IPS-NIHi7 (cell line): ENCODE results near the gene SCAMP2.

Experiments
- DNase-seq: peaks from one replicate; pipeline ENCODE4 v3.0.0; 2012; ENCODE audit warnings: mixed read lengths; ENCODE audit errors: extremely low spot score

SCAMP2 gene

DNA sequence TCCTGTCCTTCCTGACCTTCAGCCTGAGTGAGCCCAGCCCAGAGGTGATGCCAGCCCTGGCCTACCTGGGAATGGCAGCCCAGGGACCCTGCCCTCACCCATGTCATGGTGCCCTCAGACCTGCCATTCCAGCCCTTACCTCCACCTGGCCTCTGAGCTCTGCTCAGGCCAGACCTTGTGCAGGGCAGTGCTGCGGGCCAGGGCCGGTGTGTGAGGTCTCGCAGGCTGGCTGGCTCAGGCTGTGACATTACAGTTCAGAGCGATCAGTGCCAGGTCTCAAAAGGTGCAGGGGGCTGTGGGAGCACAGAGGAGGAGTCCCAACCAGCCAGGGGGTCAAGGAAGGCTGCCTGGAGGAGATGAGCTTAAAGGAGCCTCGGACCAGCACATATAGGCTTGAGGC is 53.1 kb downstream of the SCAMP2 start:
- DNase-seq: no peak

DNA sequence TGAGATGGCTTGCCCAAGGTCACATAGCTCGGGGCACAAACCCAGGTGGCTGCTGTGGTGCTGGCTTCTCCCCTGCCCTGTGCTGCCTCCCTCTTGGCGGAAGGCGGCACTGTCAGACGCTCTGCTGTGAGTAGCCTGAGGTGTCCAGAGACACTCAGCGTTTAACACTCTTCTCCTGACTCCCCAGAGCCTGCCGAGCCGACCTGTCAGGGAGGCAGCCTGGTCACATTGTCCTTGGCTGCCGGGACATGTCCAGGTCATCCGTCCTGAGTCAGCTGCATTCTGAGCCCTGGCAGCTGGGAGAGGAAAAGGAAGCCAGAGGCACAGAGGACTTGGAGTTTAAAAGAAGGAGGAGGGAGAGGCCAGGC is 55.8 kb downstream of the SCAMP2 start:
- peak; percentile 58 for DNase-seq

DNA sequence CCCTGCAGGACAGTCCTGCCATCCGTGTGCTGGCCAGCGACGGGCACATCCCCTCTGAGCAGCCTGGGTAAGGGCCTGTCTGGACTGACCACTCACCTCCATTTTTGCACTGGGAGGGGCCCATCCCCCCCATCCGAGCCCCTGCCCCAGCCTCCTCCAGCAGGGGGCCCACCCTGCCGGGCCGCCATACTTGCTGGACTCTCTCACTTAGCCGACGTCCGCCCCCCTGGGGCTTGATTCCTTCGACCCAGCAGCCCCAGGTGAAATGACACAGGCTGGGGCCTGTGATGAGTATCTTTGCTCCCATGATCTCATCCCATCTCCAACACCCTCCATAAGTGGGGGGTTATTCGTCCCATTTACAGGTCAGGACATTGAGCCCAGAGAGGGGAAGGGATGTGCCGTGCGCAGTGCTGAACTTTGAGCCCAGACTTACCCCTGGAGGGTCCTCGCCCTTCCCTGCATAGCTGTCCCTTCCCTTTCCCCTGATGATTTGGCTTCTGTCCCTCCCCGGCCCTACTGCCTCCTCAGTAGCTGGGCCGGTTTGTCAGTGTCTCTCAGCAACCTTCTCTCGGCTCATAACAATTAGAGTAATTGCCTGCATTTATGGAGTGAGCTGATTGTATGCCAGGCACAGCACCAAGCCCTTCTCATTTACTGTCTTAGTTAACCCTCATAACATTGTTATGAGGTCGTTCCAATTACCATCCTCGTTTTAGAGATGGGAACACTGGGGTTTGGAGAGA is 56.4 kb downstream of the SCAMP2 start:
- DNase-seq: no peak

DNA sequence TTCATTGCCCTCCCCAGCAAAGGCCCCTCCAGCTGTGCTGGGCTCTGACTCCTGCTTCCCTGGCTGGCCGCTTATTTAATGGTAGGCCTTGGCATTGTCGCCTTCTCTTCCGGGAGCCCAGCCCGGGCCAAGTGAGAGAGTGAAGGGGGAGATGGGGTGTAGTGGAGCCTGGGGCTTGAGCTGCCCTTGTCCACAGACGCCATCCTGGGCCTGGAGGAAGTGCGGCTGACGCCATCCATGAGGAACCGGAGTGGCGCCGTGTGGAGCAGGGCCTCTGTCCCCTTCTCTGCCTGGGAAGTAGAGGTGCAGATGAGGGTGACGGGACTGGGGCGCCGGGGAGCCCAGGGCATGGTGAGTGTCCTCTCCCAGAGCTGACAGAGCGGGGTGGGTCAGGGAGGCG is 57.2 kb downstream of the SCAMP2 start:
- no peak for DNase-seq

DNA sequence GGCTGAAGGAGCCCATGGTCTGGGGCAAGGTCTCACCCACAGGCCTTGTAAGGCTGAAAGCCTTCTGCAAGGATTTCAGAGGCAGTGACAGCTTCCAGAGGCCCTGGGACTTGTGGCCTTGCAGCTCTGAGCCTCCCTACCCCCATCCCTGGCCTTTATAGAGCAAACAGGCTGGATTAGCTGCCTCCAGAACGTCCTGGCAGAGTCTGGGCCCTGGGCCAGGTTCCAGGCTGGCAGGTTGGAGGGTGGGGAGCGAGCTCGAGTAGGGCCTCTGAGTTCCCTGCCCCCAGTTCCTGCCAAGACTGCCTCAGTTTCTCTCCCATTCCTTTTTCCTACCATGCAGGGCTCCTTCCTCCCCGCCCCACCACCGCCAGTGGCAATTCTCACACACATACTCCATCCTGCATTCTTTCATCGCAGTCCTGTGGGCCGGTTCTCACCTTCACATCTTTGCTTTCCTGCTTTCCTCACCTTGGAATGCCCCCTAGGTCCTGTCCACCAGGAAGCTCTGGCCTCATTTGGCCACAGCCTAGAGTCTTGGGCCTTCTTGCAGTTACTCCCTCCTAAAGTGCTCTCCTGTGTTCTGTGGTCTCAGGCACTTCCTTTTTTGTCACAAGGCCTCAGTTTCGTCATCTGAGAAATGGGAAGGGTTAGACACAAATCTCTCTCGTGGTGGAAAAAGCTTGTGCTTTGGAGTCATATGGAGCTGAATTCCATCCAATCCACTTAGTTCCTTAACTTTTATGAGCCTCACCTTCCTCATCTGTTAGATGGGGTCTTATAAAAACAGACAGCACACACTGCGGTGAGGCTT is 57.8 kb downstream of the SCAMP2 start:
- DNase-seq: no peak

DNA sequence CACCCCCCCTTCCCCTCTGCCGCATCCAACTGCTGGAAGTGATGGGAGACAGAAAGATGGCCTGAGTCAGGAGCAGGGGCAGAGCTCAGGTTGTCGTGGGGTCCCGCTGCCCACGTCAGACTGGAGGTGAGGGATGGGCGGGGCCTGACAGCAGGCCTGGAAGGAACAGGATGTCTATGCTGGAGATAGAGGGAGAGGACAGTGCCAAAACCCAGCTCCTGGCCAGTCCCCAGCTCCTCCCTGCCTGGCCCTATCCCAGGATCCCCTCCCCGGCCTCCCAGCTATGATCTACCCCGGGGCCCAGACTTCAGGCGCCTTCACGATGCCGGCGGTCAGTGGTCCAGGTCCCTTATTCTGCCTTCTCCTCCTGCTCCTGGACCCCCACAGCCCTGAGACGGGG is 60.6 kb downstream of the SCAMP2 start, which contains the start of gene LMAN1L:
Gene LMAN1L (plus strand): TSS at position 303 of the 400 bp plus-strand sequence. CDS start 20 bp downstream, at position 323.
- DNase-seq: no peak

DNA sequence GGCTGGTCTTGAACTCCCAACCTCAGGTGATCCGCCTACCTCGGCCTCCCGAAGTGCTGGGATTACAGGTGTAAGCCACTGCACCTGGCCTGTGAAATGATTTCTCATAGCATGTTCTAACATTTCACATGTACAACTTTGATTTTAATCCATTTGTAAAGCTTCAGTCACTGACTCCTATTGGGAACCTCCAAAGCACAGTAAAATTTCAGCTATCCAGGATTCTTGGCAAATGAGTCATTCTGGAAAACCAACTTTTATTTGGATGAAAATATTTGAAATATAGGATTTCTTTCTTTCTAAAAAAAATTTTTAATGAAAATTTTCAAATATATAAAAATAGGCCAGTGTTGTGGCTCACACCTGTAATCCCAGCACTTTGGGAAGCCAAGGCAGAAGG is 63.2 kb downstream of the SCAMP2 start:
- DNase-seq: no peak

DNA sequence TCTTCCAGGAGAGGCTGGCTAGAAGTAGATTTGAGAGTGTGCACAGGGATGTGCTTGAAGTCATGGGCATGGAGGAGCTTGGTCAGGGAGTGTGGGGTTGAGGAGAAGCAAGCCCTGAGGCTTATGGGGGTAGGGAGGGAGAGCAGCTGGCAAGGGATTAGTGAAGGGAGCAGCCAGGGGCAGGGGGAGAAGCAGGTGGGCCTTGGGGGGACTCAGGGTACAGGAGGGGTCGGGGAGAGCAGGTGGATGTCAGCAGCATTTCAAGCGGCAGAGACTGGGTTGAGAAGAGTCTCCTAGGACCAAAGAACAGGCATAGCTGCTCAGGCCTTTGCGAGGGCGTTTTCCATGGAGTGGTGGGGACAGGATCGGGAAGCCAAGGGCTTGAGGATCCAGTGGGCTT is 63.9 kb downstream of the SCAMP2 start:
- no peak for DNase-seq

DNA sequence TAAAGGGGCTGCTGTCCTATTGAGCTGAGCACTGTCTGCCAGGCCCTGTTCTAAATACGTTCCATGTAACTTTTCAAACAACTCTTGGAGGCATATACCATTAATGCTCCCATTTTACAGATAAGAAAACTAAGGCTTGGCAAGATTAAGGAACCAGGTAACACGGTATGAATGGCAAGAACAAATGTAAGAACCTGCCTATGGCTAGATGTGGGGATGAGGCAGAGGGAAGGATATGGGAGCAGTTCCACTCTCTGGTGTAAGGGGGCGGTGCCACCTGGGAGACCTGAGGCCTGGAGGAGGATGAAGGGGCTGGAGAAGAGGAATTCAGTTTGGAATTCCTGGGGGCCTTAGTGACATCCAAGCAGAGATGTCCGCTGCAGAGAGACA is 64.3 kb downstream of the SCAMP2 start:
- DNase-seq: peak; percentile 62

DNA sequence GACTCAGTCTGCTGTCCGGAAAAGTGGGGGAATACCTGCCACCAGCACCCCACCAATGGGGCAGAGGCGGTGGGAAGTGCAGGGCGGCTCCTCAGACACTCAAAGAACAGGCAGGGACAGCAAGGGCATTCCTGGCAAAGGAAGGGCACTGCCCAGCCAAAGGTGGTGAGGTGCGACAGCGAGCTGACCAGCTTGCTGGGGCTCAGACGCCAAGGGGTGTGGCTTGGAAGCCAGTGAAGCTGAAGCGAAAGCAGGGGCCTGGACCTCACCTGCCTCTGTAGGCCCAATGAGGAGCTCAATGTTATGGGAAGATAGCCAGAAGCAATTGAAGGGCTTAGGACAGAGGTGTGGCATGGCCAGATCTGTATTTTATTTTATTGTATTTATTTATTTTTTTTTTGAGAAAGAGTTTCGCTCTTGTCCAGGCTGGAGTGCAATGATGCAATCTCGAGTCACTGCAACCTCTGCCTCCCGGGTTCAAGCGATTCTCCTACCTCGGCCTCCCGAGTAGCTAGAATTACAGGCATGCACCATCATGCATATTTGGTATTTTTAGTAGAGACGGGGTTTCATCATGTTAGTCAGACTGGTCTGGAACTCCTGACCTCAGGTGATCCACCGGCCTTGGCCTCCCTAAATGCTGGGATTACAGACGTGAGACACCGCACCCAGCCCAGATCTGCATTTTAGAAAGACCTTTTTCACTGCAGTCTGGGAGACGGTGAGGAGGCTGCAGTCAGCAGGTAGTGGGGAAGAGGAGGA is 64.9 kb downstream of the SCAMP2 start:
- no peak for DNase-seq

DNA sequence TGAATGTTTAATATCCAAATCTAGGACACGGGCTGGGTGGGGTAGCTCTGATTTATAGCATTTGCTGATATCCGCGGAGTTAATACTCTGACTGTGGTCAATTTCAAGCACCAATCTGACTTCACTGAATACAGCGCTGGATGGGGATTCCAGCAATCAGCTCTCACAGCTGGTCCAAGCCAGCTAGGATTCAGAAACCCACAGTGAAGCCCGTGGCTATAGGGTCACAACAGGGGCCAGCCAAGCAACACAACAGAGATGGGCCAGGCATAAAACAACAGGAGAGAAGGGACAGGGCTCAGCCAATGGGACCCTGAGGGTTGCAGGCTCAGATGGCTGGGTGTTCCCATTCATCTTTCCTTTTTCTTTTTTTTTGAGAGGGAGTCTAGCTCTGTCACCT is 65.9 kb downstream of the SCAMP2 start:
- no peak for DNase-seq

DNA sequence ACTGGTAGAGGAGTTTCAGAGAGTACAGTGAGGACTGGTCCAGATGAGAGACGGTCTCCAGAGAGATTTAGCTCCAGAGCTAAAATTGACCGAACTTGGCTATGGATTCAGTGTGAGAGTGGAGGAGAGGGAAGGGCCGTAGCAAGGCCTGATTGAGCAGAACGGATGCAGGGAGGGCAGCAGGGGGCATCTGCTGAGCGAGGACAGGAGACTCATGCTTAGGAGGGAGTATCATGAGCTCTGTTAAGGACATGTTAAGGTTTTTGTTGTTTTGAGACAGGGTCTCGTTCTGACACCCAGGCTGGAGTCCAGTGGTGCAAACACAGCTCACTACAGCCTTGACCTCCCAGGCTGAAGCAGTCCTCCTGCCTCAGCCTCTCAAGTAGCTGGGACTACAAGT is 68.2 kb downstream of the SCAMP2 start:
- DNase-seq: no peak

DNA sequence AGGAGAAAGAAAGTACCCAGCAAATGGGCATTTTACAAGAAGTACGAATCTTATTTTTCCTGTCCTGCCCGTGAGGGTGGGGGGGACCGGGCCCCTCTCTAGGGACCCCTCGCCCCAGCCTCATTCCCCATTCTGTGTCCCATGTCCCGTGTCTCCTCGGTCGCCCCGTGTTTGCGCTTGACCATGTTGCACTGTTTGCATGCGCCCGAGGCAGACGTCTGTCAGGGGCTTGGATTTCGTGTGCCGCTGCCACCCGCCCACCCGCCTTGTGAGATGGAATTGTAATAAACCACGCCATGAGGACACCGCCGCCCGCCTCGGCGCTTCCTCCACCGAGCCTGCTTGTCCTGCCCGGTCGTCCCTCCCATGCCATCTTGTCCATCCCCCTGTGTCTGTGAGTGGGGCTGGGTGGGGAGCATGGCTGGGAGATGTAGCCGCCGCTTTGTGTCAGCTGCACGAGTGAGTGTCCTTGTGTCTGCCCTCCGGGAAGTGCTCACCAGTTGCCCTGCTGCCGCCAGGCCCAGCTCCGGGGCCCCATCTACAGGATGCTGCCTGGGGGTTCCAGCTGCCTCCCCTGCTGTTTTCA is 70.2 kb downstream of the SCAMP2 start:
- no peak for DNase-seq

DNA sequence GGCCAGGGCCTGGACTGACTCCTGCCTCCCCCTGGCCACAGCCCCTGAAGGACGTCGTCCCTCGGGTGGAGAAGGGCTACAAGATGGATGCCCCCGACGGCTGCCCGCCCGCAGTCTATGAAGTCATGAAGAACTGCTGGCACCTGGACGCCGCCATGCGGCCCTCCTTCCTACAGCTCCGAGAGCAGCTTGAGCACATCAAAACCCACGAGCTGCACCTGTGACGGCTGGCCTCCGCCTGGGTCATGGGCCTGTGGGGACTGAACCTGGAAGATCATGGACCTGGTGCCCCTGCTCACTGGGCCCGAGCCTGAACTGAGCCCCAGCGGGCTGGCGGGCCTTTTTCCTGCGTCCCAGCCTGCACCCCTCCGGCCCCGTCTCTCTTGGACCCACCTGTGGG is 70.9 kb downstream of the SCAMP2 start:
- no peak for DNase-seq

DNA sequence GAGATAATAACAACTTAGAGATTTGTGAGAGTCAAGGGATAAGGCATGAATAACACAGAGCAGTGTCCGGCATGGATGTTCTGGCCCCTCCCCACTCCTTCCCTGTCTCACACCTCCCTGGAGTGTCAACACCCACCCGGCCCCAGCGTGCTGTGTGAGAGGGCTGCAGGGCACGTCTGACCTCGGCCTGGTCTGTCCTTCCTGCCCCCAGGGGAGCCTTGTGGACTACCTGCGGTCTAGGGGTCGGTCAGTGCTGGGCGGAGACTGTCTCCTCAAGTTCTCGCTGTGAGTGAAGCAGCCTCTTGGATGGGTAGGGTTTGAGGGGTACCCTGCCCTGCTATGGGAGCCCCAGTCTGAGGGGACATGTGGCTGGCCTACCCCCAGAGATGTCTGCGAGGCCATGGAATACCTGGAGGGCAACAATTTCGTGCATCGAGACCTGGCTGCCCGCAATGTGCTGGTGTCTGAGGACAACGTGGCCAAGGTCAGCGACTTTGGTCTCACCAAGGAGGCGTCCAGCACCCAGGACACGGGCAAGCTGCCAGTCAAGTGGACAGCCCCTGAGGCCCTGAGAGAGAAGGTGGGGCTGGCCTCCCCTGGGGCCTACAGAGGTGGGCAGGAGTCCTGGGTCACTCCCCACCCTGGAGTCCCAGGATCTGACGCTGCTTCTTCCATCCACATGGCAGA is 71.7 kb downstream of the SCAMP2 start:
- DNase-seq: no peak

DNA sequence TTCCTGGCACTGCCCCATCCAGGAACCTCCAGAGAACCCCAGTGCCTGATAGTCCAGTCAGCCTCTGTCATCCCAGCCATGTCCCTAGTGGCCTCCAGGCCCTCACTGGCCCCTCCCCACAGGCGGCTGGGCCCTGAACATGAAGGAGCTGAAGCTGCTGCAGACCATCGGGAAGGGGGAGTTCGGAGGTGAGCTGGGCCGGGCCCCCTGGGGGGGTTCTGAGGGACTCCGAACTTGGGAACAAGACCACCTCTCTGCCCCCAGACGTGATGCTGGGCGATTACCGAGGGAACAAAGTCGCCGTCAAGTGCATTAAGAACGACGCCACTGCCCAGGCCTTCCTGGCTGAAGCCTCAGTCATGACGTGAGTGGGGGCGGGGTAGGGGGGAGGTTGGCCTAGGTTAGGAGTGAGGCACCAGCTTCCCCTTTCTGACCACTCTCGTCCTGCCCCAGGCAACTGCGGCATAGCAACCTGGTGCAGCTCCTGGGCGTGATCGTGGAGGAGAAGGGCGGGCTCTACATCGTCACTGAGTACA is 72.5 kb downstream of the SCAMP2 start:
- DNase-seq: no peak

DNA sequence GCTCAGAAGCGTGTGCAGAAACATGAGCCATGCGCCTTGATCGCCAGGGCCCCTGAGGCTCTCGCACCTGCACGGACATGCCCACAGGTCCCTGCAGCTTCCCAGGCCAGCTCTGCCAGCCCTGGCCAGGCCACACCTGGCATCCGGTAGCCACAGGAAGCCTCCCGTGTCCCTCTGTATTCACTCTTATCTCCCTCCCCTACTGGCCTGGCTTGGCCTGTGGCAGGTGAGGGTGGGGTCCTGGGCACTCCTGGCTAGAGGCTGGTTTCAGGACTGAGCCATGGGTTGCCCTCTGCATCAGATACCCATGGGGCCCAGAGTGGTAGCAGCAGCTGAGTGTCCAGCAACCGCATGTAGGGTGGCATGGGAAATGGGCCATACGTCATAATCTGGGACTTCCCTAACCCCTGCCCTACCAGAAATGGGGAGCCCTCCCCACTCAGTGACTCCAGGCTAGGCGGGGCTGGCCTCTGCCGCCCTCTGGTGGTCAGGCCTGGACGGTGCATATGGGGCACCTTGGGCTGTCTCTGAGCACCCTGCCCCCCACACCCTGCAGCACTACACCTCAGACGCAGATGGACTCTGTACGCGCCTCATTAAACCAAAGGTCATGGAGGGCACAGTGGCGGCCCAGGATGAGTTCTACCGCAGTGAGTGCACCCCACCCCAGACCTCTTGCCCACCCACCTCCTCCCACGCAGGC is 73.2 kb downstream of the SCAMP2 start:
- DNase-seq: peak; percentile 95

DNA sequence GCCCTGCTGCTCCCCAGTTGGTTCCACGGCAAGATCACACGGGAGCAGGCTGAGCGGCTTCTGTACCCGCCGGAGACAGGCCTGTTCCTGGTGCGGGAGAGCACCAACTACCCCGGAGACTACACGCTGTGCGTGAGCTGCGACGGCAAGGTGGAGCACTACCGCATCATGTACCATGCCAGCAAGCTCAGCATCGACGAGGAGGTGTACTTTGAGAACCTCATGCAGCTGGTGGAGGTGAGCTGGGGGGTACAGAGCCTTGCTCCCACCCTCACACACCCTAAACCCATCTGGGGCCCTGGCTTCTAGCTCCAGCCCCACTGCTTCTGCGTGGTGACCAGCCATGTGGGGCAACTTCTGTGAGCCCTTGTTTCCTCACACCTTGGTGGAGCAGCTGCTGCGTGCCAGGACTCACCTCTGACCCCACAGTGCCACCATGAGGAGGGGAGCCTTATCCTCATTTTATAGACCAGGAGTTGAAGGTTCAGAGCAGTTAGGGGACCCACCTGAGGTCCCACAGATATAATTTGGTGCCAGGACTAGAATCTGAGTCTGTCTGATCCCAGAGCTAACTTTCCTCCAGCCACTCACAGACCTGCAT is 73.8 kb downstream of the SCAMP2 start:
- DNase-seq: no peak

DNA sequence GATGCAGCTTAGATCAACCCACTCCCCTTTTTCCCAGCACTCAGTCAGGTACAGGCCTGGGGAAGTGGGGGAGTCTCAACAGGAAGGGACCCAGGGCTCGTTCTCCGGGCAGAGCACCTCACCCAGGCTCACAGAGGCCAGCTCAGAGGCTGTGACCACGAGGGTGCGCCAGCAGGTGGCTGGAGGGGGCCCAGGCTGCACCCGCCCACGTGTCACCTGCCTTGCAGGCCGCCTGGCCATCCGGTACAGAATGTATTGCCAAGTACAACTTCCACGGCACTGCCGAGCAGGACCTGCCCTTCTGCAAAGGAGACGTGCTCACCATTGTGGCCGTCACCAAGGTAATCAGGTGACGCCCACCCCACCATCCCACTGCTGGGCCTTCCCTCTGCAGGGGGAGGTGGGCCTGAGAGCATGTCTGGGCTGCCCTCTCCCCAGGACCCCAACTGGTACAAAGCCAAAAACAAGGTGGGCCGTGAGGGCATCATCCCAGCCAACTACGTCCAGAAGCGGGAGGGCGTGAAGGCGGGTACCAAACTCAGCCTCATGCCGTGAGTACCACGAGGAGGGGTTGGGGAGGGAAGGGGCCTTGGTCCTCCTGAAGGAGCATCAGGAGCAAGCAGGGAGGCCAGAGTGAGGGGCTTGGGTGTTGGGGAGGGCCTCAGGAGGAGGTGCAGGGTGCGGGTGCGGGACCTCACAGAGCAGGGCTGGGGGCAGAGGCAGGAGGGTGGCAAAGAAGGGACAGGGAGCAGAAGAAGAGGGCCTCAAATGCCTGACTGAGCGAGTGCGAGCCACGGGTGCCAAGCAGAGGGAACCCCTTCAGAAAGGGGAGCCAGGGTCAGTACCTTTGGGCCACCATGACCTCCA is 74.5 kb downstream of the SCAMP2 start:
- DNase-seq: no peak
